GM12891 (cell line): ENCODE data around the gene ANKRD28.

ENCODE experiments used
- DNase-seq: peaks from one replicate; pipeline ENCODE4 v3.0.0; 2011; ENCODE audit warnings: low spot score; ENCODE audit not compliant: insufficient read length
- FAIRE-seq: peaks from 2 replicates; lab custom pipeline; 2011; peaks lifted over from hg19 to GRCh38; lab: Jason Lieb, UNC
- PAX5 ChIP-seq: IDR thresholded peaks from 2 replicates; pipeline ENCODE4 v1.6.1; 2011; ENCODE audit warnings: low read length, moderate library complexity, mild to moderate bottlenecking; ENCODE audit not compliant: insufficient read depth, severe bottlenecking
- POLR2A ChIP-seq: IDR thresholded peaks from 2 replicates; pipeline ENCODE4 v1.6.1; 2011; ENCODE audit warnings: low read depth, low read length, control low read depth
- POLR2AphosphoS5 ChIP-seq: IDR thresholded peaks from 2 replicates; pipeline ENCODE4 v1.6.1; 2011; ENCODE audit warnings: low read depth, low read length, control low read depth
- POU2F2 ChIP-seq: IDR thresholded peaks from 2 replicates; pipeline ENCODE4 v1.6.1; 2011; ENCODE audit warnings: low read depth, mild to moderate bottlenecking, control low read depth, low read length, moderate library complexity
- SPI1 ChIP-seq: IDR thresholded peaks from 2 replicates; pipeline ENCODE4 v1.6.1; 2011; ENCODE audit warnings: low read depth, low read length, control low read depth
- TAF1 ChIP-seq: IDR thresholded peaks from 2 replicates; pipeline ENCODE4 v1.6.1; 2011; ENCODE audit warnings: low read depth, low read length, control low read depth

ANKRD28 gene

DNA sequence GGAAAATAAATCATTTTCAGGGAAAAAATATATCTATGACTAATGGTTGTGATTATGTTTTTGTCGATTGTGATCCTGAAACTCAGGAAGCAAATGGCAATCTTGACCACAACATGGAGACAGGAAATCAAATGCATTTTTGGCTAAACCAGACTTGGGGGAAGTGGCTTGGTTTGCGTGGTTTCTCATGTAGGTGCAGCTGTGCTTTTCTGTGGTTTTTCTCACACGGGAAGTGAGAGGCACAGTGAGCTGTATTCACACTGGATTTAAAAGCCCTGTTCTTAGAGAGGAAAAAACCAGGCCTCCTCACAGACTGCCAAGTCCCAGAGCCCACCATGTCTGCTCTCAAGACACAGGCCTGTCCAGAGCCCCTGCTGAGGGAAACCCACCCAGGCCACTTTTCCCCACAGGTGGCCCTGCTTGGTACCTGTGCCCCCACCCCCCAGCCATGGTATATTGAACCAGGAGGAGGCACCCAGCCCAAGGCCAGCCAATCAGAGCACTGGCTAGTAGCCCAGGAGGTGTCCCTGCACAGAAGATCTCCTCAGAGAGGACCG, 150.1 kb downstream of the ANKRD28 start:
- TF ChIP-seq PAX5 (peak; percentile 46), POLR2AphosphoS5 (no peak), POU2F2 (peak; percentile 79), SPI1 (peak; percentile 97), TAF1 (no peak)
- DNase-seq (peak; percentile 47), FAIRE-seq (peak; percentile 91)

DNA sequence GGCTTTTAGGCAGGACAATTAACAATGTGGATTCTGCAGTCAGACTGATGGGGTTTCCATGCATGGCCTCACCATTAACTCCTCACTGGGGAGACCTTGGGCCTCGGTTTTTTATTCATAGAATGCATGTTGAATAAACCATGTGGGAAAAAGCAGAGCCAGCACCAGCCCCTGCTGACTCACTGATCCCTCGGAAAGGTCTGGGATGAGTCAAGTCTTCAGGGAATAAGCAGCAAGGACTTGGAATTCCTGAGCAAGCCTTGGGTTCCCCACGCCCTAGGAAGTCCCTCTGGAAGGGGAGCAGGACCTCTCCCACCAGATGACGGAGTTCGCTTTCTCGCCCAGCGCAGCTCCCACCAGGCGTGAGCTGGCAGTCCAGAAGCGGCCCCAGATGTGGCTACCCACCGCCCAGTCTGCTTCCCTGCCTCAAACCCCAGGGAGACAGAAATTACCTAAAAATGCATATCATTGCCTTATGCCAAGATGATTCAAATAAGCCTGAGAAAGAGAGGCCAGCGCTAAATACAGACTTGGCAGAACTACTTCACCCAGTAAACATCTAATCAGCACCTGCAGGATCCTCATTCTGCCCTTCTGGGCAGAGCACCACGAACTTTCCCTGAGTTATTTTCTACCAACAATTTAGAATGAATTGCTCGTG, 150.8 kb downstream of the ANKRD28 start:
- FAIRE-seq (peak; percentile 50), DNase-seq (no peak)
- no peak for TF ChIP-seq POU2F2
- no peak for TF ChIP-seq SPI1
- no peak for TF ChIP-seq POLR2AphosphoS5
- no peak for TF ChIP-seq TAF1
- no peak for TF ChIP-seq PAX5
- no peak for TF ChIP-seq POLR2A

DNA sequence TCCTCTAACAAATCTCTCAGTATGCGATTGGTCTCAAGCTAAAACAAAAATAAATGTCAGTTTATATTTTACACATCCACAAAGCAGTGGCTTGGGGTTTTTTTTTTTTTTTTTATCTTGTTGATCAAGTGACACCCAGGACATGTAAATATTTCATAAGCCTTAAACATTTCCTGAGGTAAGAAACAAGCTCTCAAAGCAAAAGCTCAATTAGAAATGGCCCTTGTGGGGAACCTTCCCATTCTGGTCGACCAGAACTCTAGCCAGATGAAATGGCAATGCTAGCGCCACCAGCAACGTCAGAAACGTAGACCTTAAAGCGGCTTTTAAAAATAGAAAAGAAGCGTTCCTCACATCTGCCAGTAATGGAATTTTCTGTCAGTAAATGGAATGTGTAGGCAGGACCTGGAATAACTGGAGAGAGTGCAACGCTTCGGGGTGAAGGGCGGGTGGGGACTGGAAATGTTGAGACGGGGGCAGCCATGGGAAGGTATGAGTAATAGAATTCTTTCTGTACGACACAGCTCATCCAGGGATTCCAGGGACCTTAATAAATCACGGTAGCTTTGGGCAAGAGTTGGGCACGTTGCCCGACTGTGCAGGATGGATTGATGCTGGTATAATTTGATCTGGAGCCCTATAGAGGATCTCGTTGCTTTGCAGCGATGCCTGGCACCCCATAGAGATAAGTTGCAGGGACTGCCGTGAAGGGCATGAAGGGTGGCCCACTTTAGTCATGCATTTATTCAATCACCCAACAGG, 151.9 kb downstream of the ANKRD28 start:
- DNase-seq: no peak
- FAIRE-seq: no peak
- TF ChIP-seq POLR2AphosphoS5 (no peak), SPI1 (no peak), PAX5 (no peak), POLR2A (no peak), POU2F2 (no peak), TAF1 (no peak)

DNA sequence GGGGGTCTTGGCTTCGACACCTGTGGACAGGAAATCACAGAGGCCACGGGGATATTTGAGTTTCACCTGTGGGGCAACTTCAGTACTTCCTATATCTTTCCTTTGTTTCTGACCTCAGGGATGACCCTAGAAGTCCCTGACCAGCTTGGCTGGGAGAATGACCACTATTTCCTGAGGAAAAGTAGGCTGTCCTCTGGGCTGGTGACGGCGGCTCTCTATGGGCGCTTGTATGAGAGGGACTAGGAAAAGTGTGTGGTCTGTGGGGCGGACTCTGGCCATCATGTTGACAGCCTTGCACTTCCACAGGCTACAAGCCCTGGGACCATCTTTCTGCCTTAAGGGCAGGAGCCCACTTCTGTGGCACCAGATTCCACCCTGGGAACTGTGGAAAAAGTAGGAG, 152.5 kb downstream of the ANKRD28 start:
- no peak for FAIRE-seq

DNA sequence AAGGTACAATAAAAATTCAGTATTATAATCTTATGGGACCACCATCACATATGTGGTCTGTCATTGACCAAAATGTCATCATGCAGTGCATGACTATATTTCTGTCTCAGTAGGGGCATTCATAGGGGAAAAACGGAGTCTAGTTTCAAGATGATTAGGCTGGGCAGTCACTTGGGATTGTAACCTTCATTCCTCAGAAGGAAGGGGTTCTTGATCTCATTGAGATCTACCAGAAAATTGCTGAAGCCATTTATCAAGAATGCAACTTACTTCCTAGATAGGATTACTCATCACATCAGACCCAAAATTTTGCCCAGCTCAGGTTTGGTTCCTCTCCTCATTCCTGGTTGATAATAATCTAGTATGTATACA, 158.9 kb downstream of the ANKRD28 start:
- TF ChIP-seq POLR2A (no peak), TAF1 (no peak), SPI1 (no peak), POLR2AphosphoS5 (no peak), PAX5 (no peak), POU2F2 (no peak)
- FAIRE-seq (no peak), DNase-seq (no peak)

More for the DNA sequence above, 152.5 kb downstream of the ANKRD28 start:
- TF ChIP-seq PAX5 (no peak), POLR2A (no peak), POU2F2 (no peak), SPI1 (no peak), POLR2AphosphoS5 (no peak), TAF1 (no peak)
- no peak for DNase-seq

DNA sequence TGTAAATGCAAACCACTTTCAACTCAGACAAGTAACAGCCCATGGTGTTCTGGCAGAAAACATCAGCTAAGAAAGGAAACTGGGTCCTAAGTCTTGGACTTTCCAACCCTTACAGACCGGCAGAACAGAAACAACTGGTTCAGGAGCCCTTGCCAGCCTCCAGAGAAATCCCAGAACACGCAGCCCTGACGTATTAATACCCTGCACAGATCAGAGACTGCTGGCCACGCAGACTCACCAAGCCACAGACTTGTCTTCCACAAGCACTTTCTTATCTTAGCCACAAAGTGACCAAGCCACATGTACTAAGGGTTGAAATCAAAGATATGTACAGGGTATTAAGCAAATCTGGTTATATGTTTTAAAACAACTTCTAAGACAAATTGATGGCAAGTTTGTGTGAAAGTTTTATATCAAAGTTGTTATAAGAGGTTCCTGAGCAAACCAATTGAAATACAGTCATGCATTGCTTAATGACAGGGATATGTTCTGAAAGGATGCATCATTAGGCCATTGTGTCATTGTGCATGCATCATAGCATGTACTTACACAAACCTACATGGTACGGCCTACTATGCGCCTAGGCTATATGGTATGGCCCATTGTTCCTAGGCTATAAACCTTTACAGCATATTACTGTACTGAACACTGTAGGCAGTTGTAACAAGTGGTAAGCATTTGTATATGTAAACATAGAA, 159.4 kb downstream of the ANKRD28 start:
- peak; percentile 58 for FAIRE-seq
- DNase-seq: no peak
- TF ChIP-seq TAF1 (no peak), POLR2A (no peak), POLR2AphosphoS5 (no peak), SPI1 (no peak), PAX5 (no peak), POU2F2 (no peak)

DNA sequence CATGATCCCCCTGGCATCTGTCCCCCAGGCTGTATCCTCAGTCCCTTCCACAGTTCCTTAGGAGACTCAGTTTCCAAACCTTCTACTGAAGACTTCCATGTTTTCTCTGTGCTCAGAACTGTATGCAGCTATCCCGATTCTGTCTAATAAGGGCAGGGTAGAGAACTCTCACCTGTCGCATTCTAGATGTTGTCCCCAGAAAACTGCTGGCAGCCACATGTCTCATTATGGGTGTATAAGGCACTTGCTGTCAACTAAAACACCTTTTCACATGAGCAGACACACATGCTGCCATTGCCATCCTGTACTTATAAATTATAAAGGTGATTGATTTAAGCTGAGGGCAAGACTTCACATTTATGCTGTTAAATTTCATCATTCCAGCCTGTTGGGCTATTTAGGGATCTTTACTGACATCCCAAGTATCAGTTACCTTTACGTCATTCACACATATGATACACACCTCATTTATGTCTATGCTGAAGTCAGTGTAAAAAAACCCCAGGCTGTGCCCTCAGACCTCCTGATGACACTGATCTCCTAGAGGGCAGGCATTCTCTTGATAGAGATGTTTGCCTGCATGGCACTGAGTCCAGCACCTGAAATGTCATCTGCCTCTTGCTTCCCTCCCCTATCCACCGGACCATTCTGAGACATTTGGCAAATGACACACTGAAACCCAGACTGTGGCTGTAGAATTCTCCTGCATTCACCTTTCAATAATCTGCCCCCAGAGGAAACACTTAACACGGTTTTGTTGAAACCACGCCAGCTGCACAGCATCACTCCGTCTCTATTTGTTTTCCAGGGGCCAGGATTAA, 160.4 kb downstream of the ANKRD28 start:
- no peak for TF ChIP-seq PAX5
- TF ChIP-seq POLR2A: no peak
- DNase-seq (no peak), FAIRE-seq (peak; percentile 31)

DNA sequence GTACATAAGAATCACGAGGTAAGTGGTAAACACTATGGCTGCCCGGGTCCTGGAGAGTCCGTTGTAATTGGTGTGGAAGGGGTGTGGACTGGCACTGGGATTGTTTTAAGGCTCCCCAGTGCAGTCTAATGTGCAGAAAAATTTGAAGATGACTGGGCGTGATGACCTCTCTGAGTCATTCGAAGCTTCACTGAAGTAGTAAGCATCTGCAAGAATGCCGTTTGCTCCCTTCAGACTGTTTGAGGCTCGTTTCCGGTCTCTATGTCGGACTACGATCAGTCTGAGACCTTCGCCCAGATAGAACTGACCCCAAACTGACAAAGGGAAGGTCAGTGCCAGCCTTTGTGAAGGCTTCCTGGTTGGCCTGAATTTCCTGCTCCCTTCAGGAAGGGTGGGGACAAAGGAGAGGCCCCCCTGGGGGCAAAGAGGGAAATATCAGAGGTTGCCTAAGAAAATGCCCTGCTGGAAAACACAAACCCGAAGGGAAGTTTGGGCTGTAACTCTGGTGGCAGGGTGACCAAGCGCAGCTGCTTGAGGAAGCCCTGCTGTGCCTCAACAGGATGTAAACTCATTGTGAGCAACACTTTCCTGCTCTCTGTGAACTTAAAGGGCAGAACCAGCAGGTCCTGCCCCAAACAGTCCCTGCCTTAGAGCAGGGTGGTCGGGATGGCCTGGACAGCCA, 161.6 kb downstream of the ANKRD28 start:
- TF ChIP-seq POLR2AphosphoS5 (no peak), POU2F2 (no peak)
- FAIRE-seq (no peak), DNase-seq (no peak)
